Loucy (cell line): ENCODE measurements around the gene MRPS6.

Source experiments
- CTCF ChIP-seq: fragments of 200-600 bp; sonication (generic); conservative IDR thresholded peaks from 2 replicates; pipeline ENCODE4 v1.5.1; 2014; ENCODE audit warnings: mild to moderate bottlenecking, antibody characterized with exemption, low read length
- EZH2phosphoT487 ChIP-seq: fragments of 200-600 bp; IDR thresholded peaks from 2 replicates; pipeline ENCODE4 v1.6.1; 2018; ENCODE audit warnings: antibody characterized with exemption, mild to moderate bottlenecking, moderate library complexity, borderline replicate concordance

GRCh38 chr21:34132202-34132601, 58.8 kb downstream of the MRPS6 start:
- TF ChIP-seq CTCF (no peak), EZH2phosphoT487 (no peak)
